GM23338 (cell line): Measurements from ENCODE around the gene GFOD1. TPM values are rescaled to one million over a fixed set of nuclear protein-coding genes. Genes with fewer than 3 reads are reported as not detected.

ENCODE experiments used
- ATAC-seq: fragments of 200-7000 bp; cut with Tn5 transposase; 3 replicates; pipeline ENCODE4 v1.9.1; 2020
- DNase-seq: peaks from one replicate; pipeline ENCODE4 v3.0.0-alpha.2; 2015; ENCODE audit warnings: low spot score
- H2AFZ ChIP-seq: fragments of 200-600 bp; sonication (generic); 2 replicates; pipeline ENCODE4 v1.8.0; 2016; ENCODE audit warnings: antibody characterized with exemption, mild to moderate bottlenecking, moderate library complexity
- H3F3A ChIP-seq: fragments of 200-600 bp; sonication (generic); replicated peaks from 2 replicates; pipeline ENCODE4 v1.8.0; 2017; ENCODE audit warnings: antibody characterized with exemption, mixed run types, low read depth
- H3K27ac ChIP-seq: fragments of 200-600 bp; sonication (generic); 2 replicates; pipeline ENCODE4 v1.6.1; 2016; ENCODE audit warnings: low read depth
- H3K27me3 ChIP-seq: fragments of 200-600 bp; sonication (generic); 2 replicates; pipeline ENCODE4 v1.8.0; 2016; ENCODE audit warnings: mild to moderate bottlenecking, mixed run types, moderate library complexity; ENCODE audit not compliant: insufficient read depth
- H3K36me3 ChIP-seq: fragments of 200-600 bp; sonication (generic); 2 replicates; pipeline ENCODE4 v1.8.0; 2016; ENCODE audit warnings: mild to moderate bottlenecking; ENCODE audit not compliant: insufficient read depth
- H3K4me1 ChIP-seq: fragments of 200-600 bp; sonication (generic); 2 replicates; pipeline ENCODE4 v1.8.0; 2016; ENCODE audit warnings: mild to moderate bottlenecking, moderate library complexity; ENCODE audit not compliant: insufficient read depth
- H3K4me2 ChIP-seq: fragments of 200-600 bp; sonication (generic); 2 replicates; pipeline ENCODE4 v1.7.1; 2017; ENCODE audit warnings: mixed run types
- H3K4me3 ChIP-seq: fragments of 200-600 bp; sonication (generic); 2 replicates; pipeline ENCODE4 v1.6.1; 2016; ENCODE audit warnings: mixed run types
- H3K79me2 ChIP-seq: fragments of 200-600 bp; sonication (generic); replicated peaks from 2 replicates; pipeline ENCODE4 v1.8.0; 2017; ENCODE audit warnings: mild to moderate bottlenecking; ENCODE audit not compliant: insufficient read depth
- H3K9me2 ChIP-seq: fragments of 200-600 bp; sonication (generic); 2 replicates; pipeline ENCODE4 v1.8.0; 2017; ENCODE audit not compliant: insufficient read depth
- H4K20me1 ChIP-seq: fragments of 200-600 bp; sonication (generic); replicated peaks from 2 replicates; pipeline ENCODE4 v1.8.0; 2017; ENCODE audit warnings: mild to moderate bottlenecking; ENCODE audit not compliant: insufficient read depth
- H3K27ac Mint-ChIP-seq: 2 replicates; pipeline ENCODE4 v1.8.0; 2020; ENCODE audit warnings: inconsistent platforms, mild to moderate bottlenecking, moderate library complexity, mixed read lengths
- H3K27me3 Mint-ChIP-seq: 3 replicates; pipeline ENCODE4 v1.8.0; 2022; ENCODE audit warnings: low read depth, mild to moderate bottlenecking, moderate library complexity, mixed read lengths, inconsistent platforms; ENCODE audit not compliant: insufficient read depth, poor library complexity
- H3K36me3 Mint-ChIP-seq: 3 replicates; pipeline ENCODE4 v1.8.0; 2021; ENCODE audit warnings: low read depth, mild to moderate bottlenecking, inconsistent platforms, moderate library complexity, mixed read lengths
- H3K4me1 Mint-ChIP-seq: 3 replicates; pipeline ENCODE4 v1.8.0; 2020; ENCODE audit warnings: mild to moderate bottlenecking, inconsistent platforms, mixed read lengths
- H3K4me3 Mint-ChIP-seq: 3 replicates; pipeline ENCODE4 v1.8.0; 2021; ENCODE audit warnings: moderate library complexity, mild to moderate bottlenecking, inconsistent platforms, mixed read lengths
- H3K9me3 Mint-ChIP-seq: 3 replicates; pipeline ENCODE4 v1.8.0; 2020; ENCODE audit warnings: moderate library complexity, mild to moderate bottlenecking, inconsistent platforms, mixed read lengths
- EZH2 ChIP-seq: fragments of 200-600 bp; sonication (generic); IDR thresholded peaks from one replicate; pipeline ENCODE4 v1.8.0; 2017; ENCODE audit warnings: antibody characterized with exemption, mild to moderate bottlenecking, low read depth; ENCODE audit not compliant: unreplicated experiment
- EZH2phosphoT487 ChIP-seq: fragments of 200-600 bp; sonication (generic); IDR thresholded peaks from one replicate; pipeline ENCODE4 v1.8.1; 2018; ENCODE audit warnings: antibody characterized with exemption; ENCODE audit not compliant: unreplicated experiment
- POLR2AphosphoS5 ChIP-seq: IDR thresholded peaks from 2 replicates; pipeline ENCODE4 v1.6.1; 2016; ENCODE audit warnings: antibody characterized with exemption, low read depth
- ZNF114 ChIP-seq: fragments of 250-450 bp; sonication (Bioruptor Pico); IDR thresholded peaks from 2 replicates; pipeline ENCODE4 v1.5.0; 2020; ENCODE audit warnings: mild to moderate bottlenecking, moderate library complexity
- ZNF331 ChIP-seq: fragments of 250-450 bp; sonication (Bioruptor Pico); IDR thresholded peaks from 2 replicates; pipeline ENCODE4 v1.5.0; 2020; ENCODE audit warnings: low read depth, mild to moderate bottlenecking, moderate library complexity
- ZNF462 ChIP-seq: fragments of 250-450 bp; sonication (Bioruptor Pico); IDR thresholded peaks from 2 replicates; pipeline ENCODE4 v1.5.0; 2020; ENCODE audit warnings: mild to moderate bottlenecking, moderate library complexity
- polyA plus RNA-seq: library from polyadenylated mRNA; unstranded; fragments of >200 nt; fragmentation: Nextera tagmentation; extraction: Ambion mirVana; gene quantifications from 2 replicates; pipeline ENCODE4 v1.2.1, GENCODE V29; 2016
- total RNA-seq: library from RNA; depleted of rRNA; stranded (reverse); fragments of >200 nt; shearing (Covaris generic); gene quantifications from 2 replicates; pipeline ENCODE4 v1.2.3, GENCODE V29; 2014

GFOD1 gene
- total and polyA plus RNA-seq, 2 experiments from 2014 or later, result 4.9 to 12.8 TPM

GRCh38 chr6:13519839-13520238, 32.4 kb upstream of the GFOD1 start (continued):
- TF ChIP-seq ZNF462 (CRISPR knock-in tag) (no peak), EZH2 (no peak), ZNF331 (no peak)

GRCh38 chr6:13517116-13517515, 29.7 kb upstream of the GFOD1 start:
- no peaks in the 10 kb centered on the region for H3K27me3 Mint-ChIP-seq
- H3K9me3 Mint-ChIP-seq, result peaks cover 6% of the 10 kb centered on the region; the same call in 2 of the 3 replicates
- no peaks in the 10 kb centered on the region for H3K36me3 Mint-ChIP-seq
- TF ChIP-seq POLR2AphosphoS5, result no peak
- TF ChIP-seq ZNF462 (CRISPR knock-in tag), result no peak
- TF ChIP-seq ZNF114, result no peak
- no peak for TF ChIP-seq EZH2phosphoT487
- no peak overlapping the region for H3K4me3 Mint-ChIP-seq
- H3K4me1 Mint-ChIP-seq, result no peaks in the 10 kb centered on the region
- no peak overlapping the region for H3K27ac Mint-ChIP-seq
- H3K36me3 ChIP-seq, result no peaks in the 10 kb centered on the region
- no peak for DNase-seq
- no peaks in the 10 kb centered on the region for H4K20me1 ChIP-seq
- H2AFZ ChIP-seq, result no peak overlapping the region
- H3K27me3 ChIP-seq, result no peaks in the 10 kb centered on the region
- no peaks in the 10 kb centered on the region for H3F3A ChIP-seq
- H3K4me1 ChIP-seq, result no peaks in the 10 kb centered on the region
- H3K4me2 ChIP-seq, result no peak overlapping the region
- no peak for ATAC-seq
- no peaks in the 10 kb centered on the region for H3K79me2 ChIP-seq
- H3K9me2 ChIP-seq, result 0 out of 2 replicates have a peak, but pooled peaks cover 3% of the 10 kb centered on the region
- no peak overlapping the region for H3K4me3 ChIP-seq
- no peak overlapping the region for H3K27ac ChIP-seq
